ENCODE results near the gene EIF2S2.

Gene EIF2S2

DNA sequence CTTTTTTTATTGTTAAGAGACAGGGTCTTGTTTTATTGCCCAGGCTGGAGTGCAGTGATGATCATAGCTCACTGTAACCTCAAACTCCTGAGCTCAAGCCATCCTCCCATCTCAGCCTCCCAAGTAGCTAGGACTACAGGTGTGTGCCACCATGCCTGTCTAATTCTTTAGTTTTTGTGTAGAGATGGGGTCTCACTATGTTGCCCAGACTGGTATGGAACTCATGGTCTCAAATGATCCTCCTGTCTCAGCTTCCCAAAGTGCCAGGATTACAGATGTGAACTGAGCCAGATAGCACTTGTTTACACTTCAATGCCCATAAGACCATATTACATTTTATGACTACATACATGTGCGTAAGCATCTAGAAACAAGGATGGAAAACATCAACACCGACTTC lies 18.1 kb downstream of the EIF2S2 start:
- H3K4me3 ChIP-seq (ENCODE audit: low read depth, low read length), result no peak overlapping the region
- DNase-seq (ENCODE audit: low read depth), result no peak

- no peak for DNase-seq (ENCODE audit: low read depth)
Observed at GRCh38 chr20:34091637-34092200, 20.3 kb downstream of the EIF2S2 start.

GRCh38 chr20:34090645-34091044 lies 21.4 kb downstream of the EIF2S2 start:
- no peak for DNase-seq (ENCODE audit: low read depth)
- no peak overlapping the region for H3K4me3 ChIP-seq (ENCODE audit: low read depth, low read length)

More at GRCh38 chr20:34091637-34092200, 20.3 kb downstream of the EIF2S2 start:
- H3K4me3 ChIP-seq (ENCODE audit: low read depth, low read length), result no peak overlapping the region

DNA sequence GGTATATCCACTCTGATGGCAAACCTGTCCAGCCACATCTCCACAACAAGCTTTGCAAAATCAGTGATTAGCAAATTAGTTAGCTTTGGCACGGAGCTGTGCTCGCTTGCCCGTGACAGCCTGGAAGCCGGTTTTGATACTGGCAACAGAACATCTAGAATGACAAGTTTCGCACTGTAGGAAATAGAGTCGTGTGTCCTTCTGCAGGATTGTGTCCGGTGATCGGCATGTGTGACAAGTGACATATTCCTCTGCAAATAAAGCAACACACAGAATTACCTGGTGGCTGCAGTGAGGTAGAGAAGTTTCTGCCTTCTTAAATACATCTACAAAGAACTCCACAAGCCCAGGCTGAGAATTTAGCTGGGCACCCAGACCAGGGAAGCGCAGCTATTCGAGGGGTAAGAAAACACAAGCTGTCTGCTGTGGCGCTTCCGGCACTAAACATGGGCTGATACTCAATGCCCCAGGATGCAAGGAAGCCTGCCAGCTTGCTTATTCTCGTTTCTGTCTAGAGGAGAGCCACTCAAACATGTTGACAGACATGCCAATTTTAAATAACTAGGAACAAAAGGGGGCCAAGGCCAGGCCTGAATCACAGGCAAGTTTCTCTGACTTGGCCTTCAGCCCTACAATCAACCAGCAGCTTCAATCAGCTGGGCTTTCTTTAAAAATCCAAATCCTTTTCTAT lies 22.2 kb downstream of the EIF2S2 start:
- DNase-seq (ENCODE audit: low read depth), result no peak
- H3K4me3 ChIP-seq (ENCODE audit: low read depth, low read length), result no peak overlapping the region

DNA sequence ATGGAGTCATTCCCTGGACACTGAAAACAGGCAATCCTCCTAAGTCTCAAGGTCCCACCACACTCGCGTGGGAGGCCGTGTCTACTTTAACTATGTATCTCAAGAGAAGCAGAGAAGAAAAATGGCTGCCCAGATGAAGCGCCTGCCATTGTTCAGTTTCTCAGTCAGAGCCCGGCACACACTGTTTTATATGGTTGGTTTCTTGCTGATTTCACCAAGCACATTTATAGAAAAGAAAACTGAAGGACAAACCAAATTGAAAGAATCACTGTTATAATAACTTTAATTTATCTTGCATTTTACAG lies 22.9 kb downstream of the EIF2S2 start:
- no peak for DNase-seq (ENCODE audit: low read depth)
- no peak overlapping the region for H3K4me3 ChIP-seq (ENCODE audit: low read depth, low read length)

DNA sequence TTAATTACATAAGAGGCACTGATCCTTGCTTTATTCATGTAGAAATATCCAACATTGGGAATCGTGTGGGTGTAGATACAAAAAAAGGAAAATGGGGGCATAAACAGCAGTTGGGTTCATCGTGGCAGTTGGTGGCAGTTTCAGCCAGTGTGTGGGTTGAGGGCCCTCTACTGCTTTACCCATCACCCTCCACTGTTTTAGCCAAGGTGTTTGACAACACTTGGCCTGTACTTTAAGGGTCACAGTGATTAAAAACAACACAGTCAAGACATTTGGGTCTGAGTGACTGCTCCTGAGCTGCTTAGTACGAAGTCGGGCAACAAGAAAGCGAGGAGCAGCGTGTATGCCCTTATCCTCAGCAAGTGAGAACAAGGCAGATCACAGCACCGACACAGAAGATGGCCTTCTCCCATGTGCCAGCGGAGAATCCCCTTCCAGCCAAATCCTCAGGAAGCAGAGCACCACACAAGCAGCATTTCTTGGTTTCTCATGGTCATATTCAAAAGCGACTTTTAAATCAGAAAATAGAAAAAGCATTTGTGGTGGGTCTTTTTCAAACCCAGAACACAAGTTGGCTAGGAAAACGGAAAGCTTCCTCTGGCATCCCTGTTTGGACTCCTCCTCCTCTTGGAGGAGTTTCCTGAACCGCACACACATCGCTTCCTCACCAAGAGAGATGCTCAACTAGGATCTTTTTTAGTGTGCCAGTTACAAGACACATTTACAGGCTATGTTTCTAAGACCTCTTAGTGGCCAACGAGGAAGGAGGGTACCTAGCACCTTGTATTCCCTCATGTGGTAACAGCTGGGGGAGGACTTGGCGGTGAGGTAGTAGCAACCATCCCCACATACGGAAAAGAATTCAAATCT lies 23.5 kb downstream of the EIF2S2 start:
- DNase-seq (ENCODE audit: low read depth), result no peak
- no peak overlapping the region for H3K4me3 ChIP-seq (ENCODE audit: low read depth, low read length)

- H3K4me3 ChIP-seq (ENCODE audit: low read depth, low read length), result no peak overlapping the region
- no peak for DNase-seq (ENCODE audit: low read depth)
Observed at GRCh38 chr20:34085544-34086040, 26.5 kb downstream of the EIF2S2 start.

DNA sequence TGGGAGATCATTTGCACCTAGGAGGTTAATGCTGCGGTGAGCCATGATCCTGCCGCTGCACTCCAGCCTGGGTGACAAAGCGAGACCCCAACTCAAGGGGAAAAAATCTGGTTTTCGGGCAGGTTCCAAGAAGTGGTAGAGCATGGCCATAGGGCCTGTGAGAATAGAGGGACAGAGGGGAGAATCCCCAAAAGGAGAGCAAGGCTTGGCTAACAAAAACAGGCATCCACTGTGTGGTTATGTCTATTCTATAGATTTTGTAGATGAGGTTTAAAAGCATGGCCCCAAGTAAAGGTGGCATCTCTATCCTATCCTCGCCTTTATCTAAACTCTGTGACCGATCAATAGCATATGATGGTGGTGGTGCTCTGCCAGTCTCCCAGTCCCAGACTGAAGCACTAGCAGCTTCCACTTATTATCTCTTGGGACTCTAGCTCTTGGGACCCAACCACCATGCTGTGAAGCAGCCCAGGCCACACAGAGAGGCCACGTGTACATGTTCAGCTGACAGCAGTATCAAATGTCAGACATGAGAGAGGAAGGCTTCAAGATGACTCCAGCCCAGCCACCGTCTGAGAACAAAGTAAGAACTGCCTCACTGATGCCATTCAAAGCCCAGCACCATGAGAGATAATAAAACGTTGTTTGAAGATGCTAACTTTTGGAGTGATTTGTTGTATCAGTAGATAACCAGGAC lies 27.7 kb downstream of the EIF2S2 start:
- DNase-seq (ENCODE audit: low read depth), result no peak
- no peak overlapping the region for H3K4me3 ChIP-seq (ENCODE audit: low read depth, low read length)

GRCh38 chr20:34083781-34084180 lies 28.3 kb downstream of the EIF2S2 start:
- no peak for DNase-seq (ENCODE audit: low read depth)
- H3K4me3 ChIP-seq (ENCODE audit: low read depth, low read length), result no peak overlapping the region

DNA sequence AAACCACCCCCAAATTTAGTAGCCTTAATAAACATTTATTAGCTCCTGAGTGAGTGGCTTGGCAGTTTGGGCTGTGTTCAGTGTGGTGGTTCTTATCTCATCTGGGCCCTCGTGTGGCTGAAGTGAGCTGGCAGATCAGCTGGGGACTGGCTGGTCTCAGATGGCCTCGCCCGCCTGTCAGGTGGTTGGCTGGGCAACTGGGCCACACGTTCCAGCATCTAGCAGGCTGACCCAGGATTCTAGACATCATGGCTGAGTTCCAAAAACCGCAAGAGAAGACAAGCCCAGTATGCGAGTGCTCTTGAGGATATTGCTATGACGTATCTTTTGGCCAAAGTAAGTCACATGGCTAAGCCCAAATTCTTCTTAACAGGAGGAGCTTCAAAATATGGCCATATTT lies 28.9 kb downstream of the EIF2S2 start:
- H3K4me3 ChIP-seq (ENCODE audit: low read depth, low read length), result no peak overlapping the region
- peak; percentile 66 for DNase-seq (ENCODE audit: low read depth)

DNA sequence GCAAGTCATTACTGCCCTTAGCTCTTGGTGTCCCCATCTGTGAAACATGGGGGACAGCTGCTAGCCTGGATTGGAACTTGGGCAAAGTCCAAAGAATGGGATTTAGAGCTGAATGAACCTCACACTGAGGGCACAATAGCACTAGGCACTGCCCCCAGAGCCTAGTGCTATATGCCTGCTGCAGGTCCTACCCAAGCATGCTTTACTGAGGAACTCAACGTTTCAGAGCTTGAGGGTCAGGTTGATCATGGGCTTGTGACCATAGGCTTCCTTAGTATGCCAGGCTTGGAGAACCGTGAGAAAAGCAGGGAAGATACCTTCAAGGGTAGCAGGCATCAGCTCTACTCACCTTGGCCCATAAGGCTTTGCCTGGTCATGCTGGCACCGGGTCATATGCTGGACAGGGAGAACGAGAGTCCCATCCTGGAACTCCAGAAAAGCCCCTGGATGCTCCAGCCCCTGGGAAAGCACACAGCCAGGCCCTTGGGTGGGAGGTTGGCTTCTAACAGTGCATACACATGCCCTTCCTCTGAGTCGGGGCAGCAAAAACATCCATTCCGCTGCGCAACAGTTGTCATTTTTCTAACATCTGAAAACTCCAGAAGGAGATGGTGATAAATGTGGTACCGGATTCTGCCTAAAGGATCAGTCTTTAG lies 29.7 kb downstream of the EIF2S2 start:
- H3K4me3 ChIP-seq (ENCODE audit: low read depth, low read length), result no peak overlapping the region
- no peak for DNase-seq (ENCODE audit: low read depth)

GRCh38 chr20:34079818-34080217 lies 32.2 kb downstream of the EIF2S2 start:
- no peak overlapping the region for H3K4me3 ChIP-seq (ENCODE audit: low read depth, low read length)
- no peak for DNase-seq (ENCODE audit: low read depth)

DNA sequence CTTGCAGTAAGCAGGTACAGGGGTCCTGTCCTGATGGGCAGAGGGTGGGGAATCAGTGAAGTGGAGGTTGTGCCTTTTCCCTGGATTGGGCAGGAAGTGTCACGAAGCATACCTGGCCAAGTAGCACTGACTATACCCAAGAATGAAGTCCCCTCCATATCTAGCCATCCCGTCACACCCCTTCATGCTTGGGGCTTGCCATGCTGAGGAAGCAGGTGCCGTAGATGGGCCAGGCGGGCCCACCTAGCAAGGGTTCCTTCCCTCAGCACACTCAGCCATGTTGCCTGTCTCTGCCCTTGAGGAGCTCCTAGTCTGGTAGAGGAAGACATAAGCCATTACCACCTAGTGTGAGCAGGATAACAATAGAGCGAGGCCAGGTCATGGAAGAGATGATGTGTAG lies 33.5 kb downstream of the EIF2S2 start:
- no peak overlapping the region for H3K4me3 ChIP-seq (ENCODE audit: low read depth, low read length)
- DNase-seq (ENCODE audit: low read depth), result no peak

- no peak overlapping the region for H3K4me3 ChIP-seq (ENCODE audit: low read depth, low read length)
- DNase-seq (ENCODE audit: low read depth), result no peak
Observed at GRCh38 chr20:34076952-34077351, 35.1 kb downstream of the EIF2S2 start.

- no peak overlapping the region for H3K4me3 ChIP-seq (ENCODE audit: low read depth, low read length)
- no peak for DNase-seq (ENCODE audit: low read depth)
Observed at GRCh38 chr20:34075647-34076046, 36.4 kb downstream of the EIF2S2 start.

DNA sequence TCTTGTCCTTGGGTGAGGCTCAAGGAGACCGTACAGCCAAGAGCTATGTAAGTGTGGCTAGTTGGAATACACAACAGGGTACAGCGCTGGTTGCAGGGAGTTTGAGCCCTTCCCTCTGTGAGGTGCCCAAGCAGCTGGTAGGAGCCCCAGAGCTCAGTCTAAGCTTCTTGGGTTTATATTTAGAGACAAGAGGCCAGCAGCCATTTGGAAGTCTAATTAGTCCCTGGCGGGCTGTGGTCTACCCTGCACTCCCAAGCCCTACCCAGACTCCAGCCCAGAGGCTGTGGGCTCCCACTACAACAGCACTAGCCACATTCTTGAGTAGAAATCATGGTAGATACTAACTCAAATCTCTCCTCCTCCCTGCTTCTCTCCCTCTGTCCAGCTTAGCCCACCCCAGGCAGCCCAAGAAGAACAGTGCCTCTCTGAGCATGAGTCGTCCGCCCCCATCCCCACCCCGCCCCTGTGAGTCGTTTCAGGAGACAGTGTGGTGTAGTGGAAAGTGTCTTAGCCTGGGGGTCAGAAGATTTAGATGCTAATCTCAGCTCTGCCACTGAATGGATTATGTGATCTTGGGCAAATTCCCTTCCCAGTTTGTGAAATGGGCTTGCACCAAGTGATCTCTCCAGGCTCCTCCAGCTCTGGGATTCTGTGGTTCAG lies 37.8 kb downstream of the EIF2S2 start:
- no peak overlapping the region for H3K4me3 ChIP-seq (ENCODE audit: low read depth, low read length)
- no peak for DNase-seq (ENCODE audit: low read depth)

GRCh38 chr20:34072778-34073177 lies 39.3 kb downstream of the EIF2S2 start:
- no peak overlapping the region for H3K4me3 ChIP-seq (ENCODE audit: low read depth, low read length)
- DNase-seq (ENCODE audit: low read depth), result no peak

- DNase-seq (ENCODE audit: low read depth), result no peak
Observed at GRCh38 chr20:34072076-34072475, 40.0 kb downstream of the EIF2S2 start.

GRCh38 chr20:34070859-34071258 lies 41.2 kb downstream of the EIF2S2 start:
- no peak for DNase-seq (ENCODE audit: low read depth)
- no peak overlapping the region for H3K4me3 ChIP-seq (ENCODE audit: low read depth, low read length)

More at GRCh38 chr20:34072076-34072475, 40.0 kb downstream of the EIF2S2 start:
- no peak overlapping the region for H3K4me3 ChIP-seq (ENCODE audit: low read depth, low read length)

Measured in skeletal muscle cell (primary cell).